Esophagus muscularis mucosa (tissue), 3 donors: ENCODE results near the gene TCP11.

ENCODE experiments used
- POLR2A ChIP-seq: fragments of 450-650 bp; IDR thresholded peaks from one replicate; pipeline ENCODE4 v1.6.1; 2017; ENCODE audit warnings: antibody characterized with exemption, moderate library complexity, mild to moderate bottlenecking, low read depth
- POLR2AphosphoS5 ChIP-seq, 2 donors: sonication (generic); formaldehyde crosslinking; IDR thresholded peaks; one replicate each; pipeline ENCODE4 v1.6.1; 2017; ENCODE audit warnings: antibody characterized with exemption in 2 of 2
- TF ChIP-seq, protein P1 (sequence below), 3 experiments: fragments of 200-600 bp in 2 of 3; fragments of 450-650 bp in 1 of 3; sonication (generic) in 2 of 3; IDR thresholded peaks; one replicate each; pipeline ENCODE4 v1.5.1; 2017 to 2019; ENCODE audit warnings: antibody characterized with exemption in 3 of 3, mild to moderate bottlenecking in 2 of 3, moderate library complexity in 1 of 3

DNA sequence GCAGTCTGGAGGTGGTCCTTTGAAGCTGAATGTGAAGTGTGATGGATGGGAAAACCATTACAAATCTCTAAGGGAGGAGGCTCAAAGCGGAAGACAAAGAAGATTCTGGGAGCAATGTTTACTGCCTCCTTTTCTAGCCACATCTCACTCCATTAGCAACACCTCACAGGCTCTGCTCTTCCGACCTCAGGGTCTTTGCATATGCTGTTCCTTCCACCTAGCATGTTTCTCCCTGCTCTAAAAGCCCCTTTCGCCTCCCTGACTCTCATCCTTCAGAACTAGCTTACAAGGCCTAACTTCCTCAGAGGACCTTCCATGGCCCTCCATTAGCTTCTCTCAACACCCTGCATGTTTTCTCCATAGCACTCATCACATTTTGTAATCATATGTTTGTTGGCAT, 4.6 kb upstream of the TCP11 start:
- TF ChIP-seq, protein P1, sequence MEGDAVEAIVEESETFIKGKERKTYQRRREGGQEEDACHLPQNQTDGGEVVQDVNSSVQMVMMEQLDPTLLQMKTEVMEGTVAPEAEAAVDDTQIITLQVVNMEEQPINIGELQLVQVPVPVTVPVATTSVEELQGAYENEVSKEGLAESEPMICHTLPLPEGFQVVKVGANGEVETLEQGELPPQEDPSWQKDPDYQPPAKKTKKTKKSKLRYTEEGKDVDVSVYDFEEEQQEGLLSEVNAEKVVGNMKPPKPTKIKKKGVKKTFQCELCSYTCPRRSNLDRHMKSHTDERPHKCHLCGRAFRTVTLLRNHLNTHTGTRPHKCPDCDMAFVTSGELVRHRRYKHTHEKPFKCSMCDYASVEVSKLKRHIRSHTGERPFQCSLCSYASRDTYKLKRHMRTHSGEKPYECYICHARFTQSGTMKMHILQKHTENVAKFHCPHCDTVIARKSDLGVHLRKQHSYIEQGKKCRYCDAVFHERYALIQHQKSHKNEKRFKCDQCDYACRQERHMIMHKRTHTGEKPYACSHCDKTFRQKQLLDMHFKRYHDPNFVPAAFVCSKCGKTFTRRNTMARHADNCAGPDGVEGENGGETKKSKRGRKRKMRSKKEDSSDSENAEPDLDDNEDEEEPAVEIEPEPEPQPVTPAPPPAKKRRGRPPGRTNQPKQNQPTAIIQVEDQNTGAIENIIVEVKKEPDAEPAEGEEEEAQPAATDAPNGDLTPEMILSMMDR (IDR thresholded peaks at IDR 0.05) = no peak
- TF ChIP-seq POLR2AphosphoS5 (IDR thresholded peaks at IDR 0.05) = no peak
- TF ChIP-seq POLR2A = no peak
